Measurements from ENCODE around the gene MMP24OS.

- TF ChIP-seq CTCF (IDR thresholded peaks at IDR 0.05; ENCODE audit: low read depth, low read length) (no peak), EZH2phosphoT487 (IDR thresholded peaks at IDR 0.05; ENCODE audit: low read depth) (no peak)
These were observed 10.6 kb upstream of the MMP24OS start for GRCh38 chr20:35288325-35289060.

All from OCI-LY3 (cell line).